Activated T-helper 9 cell treated with anti-CD3 and anti-CD28 coated beads, Interleukin-2, amount 50 U/mL, for 16 hours (primary cell): Measurements from ENCODE around the gene SRP14.
"Not testable (repeated sequence)": the region's sequence is repeated elsewhere in the genome, so short reads cannot be mapped to it uniquely, and the experiment has no call there.

Experiments used
- DNase-seq: peaks from one replicate; pipeline ENCODE4 v3.0.0-alpha.2; 2020; ENCODE audit warnings: low read depth

SRP14 gene

DNA sequence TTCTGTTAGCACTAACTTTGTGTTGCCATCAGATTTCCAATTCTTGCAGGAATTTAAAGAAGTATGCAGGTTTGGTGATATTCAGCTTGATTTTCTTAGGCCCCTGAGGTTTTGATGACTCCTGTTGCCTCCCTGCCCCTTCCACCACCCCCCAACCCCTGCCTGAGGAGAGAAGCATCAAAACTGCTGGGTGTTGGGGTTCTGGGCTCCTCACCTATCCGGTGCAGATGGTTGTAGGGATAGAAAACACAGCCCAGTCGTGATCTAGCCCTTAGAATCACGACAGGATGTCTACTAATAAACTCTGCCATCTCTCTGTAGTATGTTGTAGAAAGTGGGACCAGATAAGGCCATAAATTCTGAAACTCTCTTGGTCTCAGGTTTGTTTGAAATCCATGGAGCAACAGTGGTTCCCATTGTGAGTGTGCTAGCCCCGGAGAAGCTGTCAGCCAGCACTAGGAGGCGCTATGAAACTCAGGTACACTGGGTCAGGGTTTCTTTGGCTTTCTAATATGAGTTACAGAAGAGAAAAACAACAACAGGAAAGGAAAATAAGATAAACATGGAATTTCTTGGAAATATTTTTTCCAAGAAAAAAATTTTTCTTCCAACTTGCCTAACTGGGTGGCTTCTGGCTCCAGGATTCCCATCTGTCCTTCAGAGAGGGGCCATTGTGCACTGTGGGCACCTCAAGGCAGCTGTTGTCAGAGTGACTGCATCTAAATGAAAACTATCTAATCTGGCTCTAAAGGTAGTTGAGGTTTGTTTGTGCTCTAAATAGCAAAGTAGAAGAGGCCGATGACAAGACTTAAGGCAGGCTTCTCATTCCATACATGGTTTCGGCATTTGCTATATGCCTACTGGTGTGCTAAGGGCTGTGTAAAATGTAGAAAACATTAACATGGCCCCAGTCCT lies 8.7 kb downstream of the SRP14 start:
- DNase-seq, result no peak

DNA sequence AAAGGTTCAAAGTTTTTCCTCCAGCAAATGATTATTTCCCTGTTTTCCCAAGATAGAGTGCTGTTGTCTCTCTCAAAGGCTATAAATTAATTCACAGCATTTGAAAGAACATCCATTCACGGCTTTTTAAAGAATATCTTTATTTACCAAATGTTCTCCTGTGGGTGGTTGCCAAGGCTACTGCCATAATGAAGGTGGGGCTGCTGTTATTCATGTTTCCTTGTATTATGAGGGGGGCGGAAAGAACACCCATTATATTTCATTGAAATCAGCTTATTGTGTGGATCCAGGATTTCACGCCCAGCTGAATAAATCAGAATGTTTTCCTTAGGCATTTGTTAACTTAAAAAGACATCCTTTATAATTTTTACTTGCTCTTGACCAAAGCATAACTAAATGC lies 10.1 kb downstream of the SRP14 start:
- no peak for DNase-seq

DNA sequence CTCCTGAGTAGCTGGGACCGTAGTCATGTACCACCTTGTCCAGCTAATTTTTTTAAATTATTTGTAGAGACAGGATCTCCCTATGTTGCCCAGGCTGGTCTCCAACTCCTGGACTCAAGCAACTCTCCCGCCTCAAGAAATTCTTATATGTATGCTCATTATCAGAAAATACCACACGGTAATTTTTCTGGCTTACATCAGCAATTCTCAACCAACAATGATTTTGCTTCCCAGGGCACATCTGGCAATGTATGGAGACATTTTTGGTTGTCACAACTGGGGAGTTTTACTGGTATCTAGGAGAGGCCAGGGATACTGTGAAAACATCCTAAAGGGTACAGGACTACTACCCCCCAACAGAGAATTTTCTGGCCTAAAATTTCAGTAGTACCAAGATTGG lies 10.8 kb downstream of the SRP14 start:
- DNase-seq, result no peak

- no peak for DNase-seq
These were observed 22.6 kb downstream of the SRP14 start for GRCh38 chr15:40016224-40016865.

DNA sequence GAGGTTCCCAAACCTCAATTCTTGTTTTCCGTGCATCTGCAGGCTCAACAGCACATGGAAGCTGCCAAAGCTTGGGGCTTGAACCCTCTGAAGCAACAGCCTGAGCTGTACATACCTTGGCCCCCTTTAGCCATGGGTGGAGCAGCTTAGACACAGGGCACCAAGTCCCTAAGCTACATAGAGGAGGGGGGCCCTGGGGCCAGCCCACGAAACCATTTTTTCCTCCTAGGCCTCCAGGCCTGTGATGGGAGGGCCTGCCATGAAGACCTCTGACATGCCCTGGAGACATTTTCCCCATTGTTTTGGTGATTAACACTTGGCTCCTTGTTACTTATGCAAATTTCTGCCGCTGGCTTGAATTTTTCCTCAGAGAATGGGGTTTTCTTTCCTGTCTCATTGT lies 24.6 kb downstream of the SRP14 start:
- DNase-seq, result no peak

GRCh38 chr15:40013372-40013771 lies 25.6 kb downstream of the SRP14 start:
- DNase-seq, result not testable (repeated sequence)

- no peak for DNase-seq
These were observed 27.7 kb downstream of the SRP14 start for GRCh38 chr15:40011303-40011702.

DNA sequence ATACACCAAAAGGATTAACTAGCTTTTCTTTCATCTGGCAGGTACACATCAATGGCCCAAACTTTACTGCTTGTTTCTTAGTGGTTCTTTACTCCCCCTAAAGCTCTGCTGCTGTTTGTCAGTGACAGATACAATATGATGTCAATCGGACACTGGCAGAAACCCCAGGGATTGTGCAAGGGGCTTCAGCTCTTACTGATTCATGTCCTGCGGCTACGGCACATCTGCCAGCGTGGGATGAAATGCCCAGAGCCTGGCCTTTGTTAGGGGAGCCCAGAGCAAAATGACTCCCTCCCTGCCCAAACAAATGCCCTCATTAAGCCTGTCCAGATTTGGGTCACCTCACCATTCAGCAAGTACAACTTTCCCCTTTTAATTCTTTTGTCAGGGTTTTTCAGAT lies 28.3 kb downstream of the SRP14 start:
- no peak for DNase-seq

- no peak for DNase-seq
These were observed 30.8 kb downstream of the SRP14 start for GRCh38 chr15:40008061-40008765.

GRCh38 chr15:40006646-40007045 lies 32.3 kb downstream of the SRP14 start:
- DNase-seq, result no peak

DNA sequence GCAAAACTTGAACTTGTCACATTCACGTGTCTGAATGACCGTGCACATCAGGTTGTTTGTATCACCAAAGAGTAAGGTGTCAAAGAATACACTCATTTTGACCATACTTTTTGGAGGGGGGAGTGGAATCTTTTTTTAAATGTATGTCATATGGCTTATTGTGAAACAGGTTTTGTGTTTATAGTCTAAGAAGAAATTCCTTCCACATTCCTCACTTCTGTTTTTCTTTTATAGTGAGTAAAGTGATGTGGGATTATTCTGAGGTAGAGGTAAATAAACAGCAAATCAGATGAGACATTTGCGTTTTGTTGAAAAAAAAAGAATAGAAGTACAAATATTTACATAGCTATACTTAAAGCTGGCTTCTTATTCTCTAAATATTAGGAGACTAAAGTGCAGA lies 33.0 kb downstream of the SRP14 start:
- no peak for DNase-seq

GRCh38 chr15:40003116-40003916 lies 35.7 kb downstream of the SRP14 start:
- DNase-seq, result no peak

- no peak for DNase-seq
These were observed 36.7 kb downstream of the SRP14 start for GRCh38 chr15:40002295-40002694.

DNA sequence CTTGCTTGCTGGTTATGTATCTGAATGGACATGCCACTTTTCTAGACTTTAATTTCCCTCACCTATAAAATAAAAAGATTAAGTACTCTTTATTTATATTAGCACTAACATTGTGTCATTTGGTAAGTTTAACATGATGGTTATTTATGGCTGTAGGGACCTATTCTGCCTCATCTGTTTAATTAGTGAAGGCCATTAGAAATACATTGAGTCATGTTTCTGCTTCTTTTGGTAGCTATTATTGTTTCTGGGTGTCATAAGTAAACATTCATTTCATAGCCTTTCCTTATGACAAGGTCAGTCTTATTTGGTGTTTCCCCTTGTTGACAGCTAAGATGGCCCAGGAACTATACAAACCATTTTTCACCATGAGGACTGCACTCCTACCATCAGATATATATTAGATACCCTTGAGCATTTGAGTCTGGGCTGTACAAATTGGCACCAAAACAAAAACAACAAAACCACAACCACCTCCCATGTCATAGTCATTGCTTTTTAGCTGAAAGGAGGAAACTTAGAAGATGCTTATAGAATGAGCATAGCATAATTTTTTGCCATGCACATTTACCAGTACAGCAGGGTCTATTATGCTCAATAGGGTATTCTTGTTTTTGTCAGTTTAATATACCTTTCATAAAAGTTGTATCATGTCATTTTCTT lies 39.3 kb downstream of the SRP14 start:
- DNase-seq, result no peak

DNA sequence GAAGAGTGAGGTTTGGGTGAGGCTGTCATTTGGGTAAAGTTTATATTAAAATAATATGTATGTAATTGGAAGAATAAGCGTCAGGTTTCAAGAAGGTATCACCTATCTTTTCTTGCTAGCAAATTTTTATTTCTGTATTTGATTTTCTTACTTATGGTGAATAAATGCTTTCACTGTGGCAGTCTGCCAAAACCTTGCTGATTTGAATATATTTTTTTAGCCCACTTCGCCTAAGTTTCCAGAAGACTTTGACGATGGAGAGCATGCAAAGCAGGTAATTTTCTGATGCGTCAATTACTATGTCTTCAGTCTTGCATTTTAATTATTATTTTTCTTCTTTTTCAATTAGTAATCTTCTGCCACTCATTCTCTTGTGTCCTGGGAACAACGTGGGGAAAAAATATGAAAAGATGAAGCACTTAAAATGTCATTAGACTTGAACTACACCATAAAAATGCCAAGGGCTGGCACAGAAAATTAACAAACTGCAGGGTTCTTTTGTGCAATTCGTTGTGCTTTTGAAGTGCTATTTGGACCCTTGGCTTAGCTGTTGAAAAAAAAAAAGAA lies 40.4 kb downstream of the SRP14 start:
- no peak for DNase-seq

GRCh38 chr15:39997639-39998038 lies 41.3 kb downstream of the SRP14 start:
- no peak for DNase-seq

GRCh38 chr15:39997031-39997430 lies 42.0 kb downstream of the SRP14 start:
- DNase-seq, result no peak

DNA sequence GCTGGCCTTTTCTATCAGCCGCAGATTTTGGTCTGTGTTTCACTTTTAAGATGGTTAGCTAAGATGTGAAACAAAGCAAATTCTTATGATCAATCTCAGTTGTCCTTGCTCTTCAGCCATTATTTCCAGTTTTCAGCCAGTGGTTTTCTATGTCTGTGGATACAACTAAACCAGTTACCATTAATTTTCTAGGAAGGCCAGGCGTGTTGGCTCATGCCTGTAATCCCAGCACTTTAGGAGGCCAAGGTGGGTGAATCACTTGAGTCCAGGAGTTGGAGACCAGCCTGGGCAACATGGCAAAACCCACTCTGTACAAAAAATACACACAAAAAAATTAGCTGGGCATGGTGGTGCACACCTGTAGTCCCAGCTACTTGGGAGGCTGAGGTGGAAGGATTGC lies 42.8 kb downstream of the SRP14 start:
- not testable (repeated sequence) for DNase-seq

GRCh38 chr15:39992953-39993352 lies 46.0 kb downstream of the SRP14 start:
- DNase-seq, result not testable (repeated sequence)

GRCh38 chr15:39990706-39991105 lies 48.3 kb downstream of the SRP14 start:
- DNase-seq, result no peak

GRCh38 chr15:39987821-39988220 lies 51.2 kb downstream of the SRP14 start:
- no peak for DNase-seq
